ENCODE measurements around the gene UBE2E2. TPM values are rescaled to one million over a fixed set of nuclear protein-coding genes. Genes with fewer than 3 reads are reported as not detected.

Gene UBE2E2
- total RNA-seq, 1 experiment from 2014 or later, result 54.9 TPM

GRCh38 chr3:23533996-23534395, 330.9 kb downstream of the UBE2E2 start:
- ATAC-seq (no peak), DNase-seq (ENCODE audit: low spot score) (no peak)
- Mint-ChIP-seq H3K27me3 (ENCODE audit: low read depth) (no peaks in the 10 kb centered on the region), H3K27ac (no peak overlapping the region), H3K36me3 (no peaks in the 10 kb centered on the region), H3K9me3 (no peaks in the 10 kb centered on the region), H3K4me3 (no peak overlapping the region), H3K4me1 (peaks cover 22% of the 10 kb centered on the region)
- ChIA-PET CTCF (no interaction called here), POLR2A (no interaction called here)
- TF ChIP-seq USF2 (CRISPR knock-in tag; IDR thresholded peaks at IDR 0.05) (no peak), ZSCAN18 (CRISPR knock-in tag; IDR thresholded peaks at IDR 0.05) (no peak), NFYB (CRISPR knock-in tag; conservative IDR thresholded peaks at IDR 0.05; ENCODE audit: low read depth) (no peak), ZBTB21 (CRISPR knock-in tag; IDR thresholded peaks at IDR 0.05; ENCODE audit: borderline replicate concordance) (no peak), ZNF138 (CRISPR knock-in tag; conservative IDR thresholded peaks at IDR 0.05) (no peak), MLX (CRISPR knock-in tag; IDR thresholded peaks at IDR 0.05) (no peak), CDX4 (CRISPR knock-in tag; IDR thresholded peaks at IDR 0.05; ENCODE audit: borderline replicate concordance) (no peak), IRF2 (CRISPR knock-in tag; IDR thresholded peaks at IDR 0.05; ENCODE audit: borderline replicate concordance, low read depth) (no peak), ZNF263 (CRISPR knock-in tag; IDR thresholded peaks at IDR 0.05; ENCODE audit: low read depth) (no peak), FOXJ3 (CRISPR knock-in tag; IDR thresholded peaks at IDR 0.05; ENCODE audit: borderline replicate concordance) (no peak), OVOL2 (CRISPR knock-in tag; IDR thresholded peaks at IDR 0.05; ENCODE audit: borderline replicate concordance) (no peak), ZNF512 (CRISPR knock-in tag; IDR thresholded peaks at IDR 0.05; ENCODE audit: borderline replicate concordance) (no peak), SMAD4 (CRISPR knock-in tag; IDR thresholded peaks at IDR 0.05) (no peak), HMGXB4 (CRISPR knock-in tag; IDR thresholded peaks at IDR 0.05) (no peak), E2F5 (CRISPR knock-in tag; IDR thresholded peaks at IDR 0.05) (no peak), AR (CRISPR knock-in tag; IDR thresholded peaks at IDR 0.05) (no peak), KAT7 (CRISPR knock-in tag; IDR thresholded peaks at IDR 0.05; ENCODE audit: borderline replicate concordance) (no peak)

Measured in WTC11 (cell line).